ENCODE data around the gene SERTAD3. TPM values are rescaled to one million over a fixed set of nuclear protein-coding genes. Genes with fewer than 3 reads are reported as not detected.

The SERTAD3 gene
- total RNA-seq, 2 experiments from 2014 or later: 4.4 to 5.3 TPM

GRCh38 chr19:40392894-40393517, 51.1 kb downstream of the SERTAD3 start:
- no peak overlapping the region for H3K27ac Mint-ChIP-seq
- H3K4me1 Mint-ChIP-seq: no peaks in the 10 kb centered on the region

GRCh38 chr19:40392123-40392522, 52.0 kb downstream of the SERTAD3 start:
- H3K27ac Mint-ChIP-seq: no peak overlapping the region
- H3K9me3 Mint-ChIP-seq: no peaks in the 10 kb centered on the region
- no peaks in the 10 kb centered on the region for H3K4me1 Mint-ChIP-seq
- no peaks in the 10 kb centered on the region for H3K36me3 Mint-ChIP-seq
- no peak overlapping the region for H3K4me3 Mint-ChIP-seq
- no peaks in the 10 kb centered on the region for H3K27me3 Mint-ChIP-seq
- no peak for DNase-seq

More at GRCh38 chr19:40392894-40393517, 51.1 kb downstream of the SERTAD3 start:
- H3K36me3 Mint-ChIP-seq: no peaks in the 10 kb centered on the region
- no peak overlapping the region for H3K4me3 Mint-ChIP-seq
- no peaks in the 10 kb centered on the region for H3K9me3 Mint-ChIP-seq
- no peak for DNase-seq
- H3K27me3 Mint-ChIP-seq: no peaks in the 10 kb centered on the region

Other genes starting within 250 kb of the SERTAD3 start
- gene TTC9B, start 226.0 kb downstream of the SERTAD3 start, total RNA-seq: not detected
- not detected for gene CCNP, start 217.6 kb downstream of the SERTAD3 start, total RNA-seq
- 100 to 1,000 TPM; 139 to 141 TPM for gene AKT2, start 159.0 kb downstream of the SERTAD3 start, total RNA-seq
- 10 to 100 TPM; 26.1 to 28.1 TPM for gene C19orf47, start 95.9 kb downstream of the SERTAD3 start, total RNA-seq
- gene PLD3, start 95.6 kb downstream of the SERTAD3 start, total RNA-seq: 10 to 100 TPM; 41.8 to 44.2 TPM
- gene HIPK4, start 54.2 kb downstream of the SERTAD3 start, total RNA-seq: not detected
- gene PRX, start 31.0 kb downstream of the SERTAD3 start, total RNA-seq: under 1 TPM; 0.64 to 0.84 TPM
- 1 to 10 TPM; 10.0 TPM for gene SERTAD1, start 18.3 kb downstream of the SERTAD3 start, total RNA-seq
- gene BLVRB, start 21.4 kb upstream of the SERTAD3 start, total RNA-seq: 10 to 100 TPM; 15.1 to 15.2 TPM
- 1 to 10 TPM; 1.1 to 2.9 TPM for gene SPTBN4, start 22.7 kb upstream of the SERTAD3 start, total RNA-seq
- 10 to 100 TPM; 71.1 to 74.5 TPM for gene SHKBP1, start 132.5 kb upstream of the SERTAD3 start, total RNA-seq
- gene LTBP4, start 157.0 kb upstream of the SERTAD3 start, total RNA-seq: 100 to 1,000 TPM in 1 of 2 experiments, 10 to 100 TPM in 1; 99.3 to 102 TPM
- gene NUMBL, start 246.3 kb upstream of the SERTAD3 start, total RNA-seq: 10 to 100 TPM; 13.4 to 14.9 TPM

All from activated naive CD8-positive, alpha-beta T cell treated with anti-CD3 and anti-CD28 coated beads for 36 hours (primary cell).